Stimulated activated naive CD8-positive, alpha-beta T cell treated with anti-CD3 and anti-CD28 coated beads, Interleukin-15, Interleukin-2, amounts not matched to agents 100 U/mL and 50 U/mL, for 24 hours (primary cell): Measurements from ENCODE around the gene C10orf143.

Source experiments
- ATAC-seq: fragments of 150-1000 bp; cut with Tn5 transposase; one replicate; pipeline ENCODE4 v1.10.0; 2021
- DNase-seq: peaks from one replicate; pipeline ENCODE4 v3.0.0; 2021

C10orf143 gene

GRCh38 chr10:130052193-130052592 lies 58.4 kb downstream of the C10orf143 start:
- no peak for DNase-seq
- ATAC-seq = no peak

- ATAC-seq (no peak), DNase-seq (no peak)
Measured at GRCh38 chr10:130050721-130051120, 59.9 kb downstream of the C10orf143 start.

DNA sequence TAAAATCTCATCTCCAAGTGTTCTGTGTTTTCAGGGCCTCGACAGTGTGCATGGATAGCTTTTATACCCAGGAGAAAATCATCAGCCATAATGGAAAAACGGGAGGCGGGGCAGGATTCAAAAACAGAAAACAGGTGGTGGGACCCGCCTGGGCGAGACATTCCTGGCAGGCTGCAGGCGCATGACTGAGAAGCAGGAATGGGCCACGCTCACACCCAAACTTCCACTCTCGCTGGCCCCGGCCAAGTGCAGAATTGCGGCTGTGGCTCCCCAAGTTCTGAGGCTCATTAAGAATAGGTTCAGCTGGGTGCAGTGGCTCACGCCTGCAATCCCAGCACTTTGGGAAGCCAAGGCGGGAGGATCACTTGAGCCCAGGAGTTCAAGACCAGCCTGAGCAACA lies 60.6 kb downstream of the C10orf143 start:
- no peak for DNase-seq
- ATAC-seq = no peak

DNA sequence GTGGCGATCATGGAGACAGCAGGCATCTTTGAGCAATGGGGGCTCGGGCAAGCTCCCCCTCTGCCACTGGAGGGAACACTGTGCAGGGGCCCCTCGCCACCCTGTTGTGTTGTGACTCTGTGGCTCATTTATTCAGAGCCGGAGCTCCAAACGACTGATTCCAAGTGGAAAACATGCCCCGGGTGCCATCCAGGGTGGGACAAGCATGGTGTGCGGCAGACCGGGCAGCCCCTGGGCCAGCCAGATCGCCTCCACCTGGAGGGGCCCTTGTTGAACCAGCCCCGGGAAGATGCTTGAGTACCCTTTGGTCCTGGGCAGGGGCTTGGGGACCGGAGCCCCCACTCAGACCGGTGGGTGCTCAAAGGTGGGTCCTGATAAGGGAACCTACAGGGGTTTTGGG lies 61.4 kb downstream of the C10orf143 start:
- DNase-seq = no peak
- no peak for ATAC-seq

DNA sequence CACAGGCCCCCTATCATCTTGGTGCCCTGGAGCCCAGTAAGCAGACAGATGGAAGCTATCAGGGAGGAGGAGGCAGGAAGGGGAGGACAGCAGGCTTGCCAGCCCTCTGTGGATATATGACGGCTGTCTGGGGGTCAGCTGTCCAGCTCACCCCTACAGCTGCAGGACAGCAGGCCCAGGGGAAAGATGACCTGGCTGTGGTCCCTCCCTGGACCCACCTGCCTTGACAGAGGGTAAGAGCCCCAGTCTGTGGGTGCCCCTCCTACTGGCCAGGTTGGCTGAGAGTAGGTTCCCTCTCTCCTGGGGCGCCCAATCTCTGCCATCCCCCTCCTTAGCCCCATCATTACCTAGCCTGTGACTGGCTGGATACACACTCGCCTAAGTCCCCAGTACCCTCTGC lies 62.5 kb downstream of the C10orf143 start:
- no peak for DNase-seq
- no peak for ATAC-seq

DNA sequence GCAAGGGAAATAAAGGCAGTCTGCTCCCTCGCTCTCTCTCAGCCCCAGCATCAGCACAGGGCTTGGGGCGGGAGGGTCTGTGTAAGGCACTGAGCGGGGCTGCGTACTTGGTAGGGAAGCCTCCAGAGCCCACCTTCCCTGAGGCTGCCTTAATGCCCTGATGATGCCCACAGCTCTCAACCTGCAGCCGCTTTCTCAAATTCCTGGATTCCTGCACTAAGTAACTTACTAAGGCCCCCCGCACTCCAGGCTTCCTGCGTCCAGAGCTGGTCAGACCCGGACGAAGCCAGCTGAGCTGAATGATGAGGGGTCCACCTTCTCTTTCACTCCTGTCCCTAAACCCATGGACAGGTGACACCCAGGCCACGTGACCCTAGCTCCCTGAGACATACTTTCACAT lies 63.3 kb downstream of the C10orf143 start:
- ATAC-seq (no peak), DNase-seq (no peak)

DNA sequence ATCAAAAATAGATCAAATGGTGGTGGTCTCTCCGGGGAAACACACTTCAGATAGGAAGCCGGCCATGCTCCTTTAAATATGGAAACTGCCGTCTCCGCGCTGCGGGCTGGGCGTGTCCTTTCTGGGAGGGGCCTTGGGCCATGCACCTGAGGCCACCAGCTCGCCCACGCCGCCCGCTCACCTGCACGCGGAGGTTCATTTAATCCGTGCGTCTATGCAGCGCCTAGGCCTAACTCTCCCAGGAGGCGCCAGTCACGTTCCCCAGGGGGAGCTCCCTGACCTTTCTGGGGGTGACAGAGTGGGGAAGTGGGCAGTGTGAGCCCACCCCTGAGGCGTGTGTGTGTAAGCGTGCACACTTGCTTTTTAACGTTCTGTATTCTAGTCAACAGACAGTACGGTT lies 64.0 kb downstream of the C10orf143 start:
- no peak for ATAC-seq

DNA sequence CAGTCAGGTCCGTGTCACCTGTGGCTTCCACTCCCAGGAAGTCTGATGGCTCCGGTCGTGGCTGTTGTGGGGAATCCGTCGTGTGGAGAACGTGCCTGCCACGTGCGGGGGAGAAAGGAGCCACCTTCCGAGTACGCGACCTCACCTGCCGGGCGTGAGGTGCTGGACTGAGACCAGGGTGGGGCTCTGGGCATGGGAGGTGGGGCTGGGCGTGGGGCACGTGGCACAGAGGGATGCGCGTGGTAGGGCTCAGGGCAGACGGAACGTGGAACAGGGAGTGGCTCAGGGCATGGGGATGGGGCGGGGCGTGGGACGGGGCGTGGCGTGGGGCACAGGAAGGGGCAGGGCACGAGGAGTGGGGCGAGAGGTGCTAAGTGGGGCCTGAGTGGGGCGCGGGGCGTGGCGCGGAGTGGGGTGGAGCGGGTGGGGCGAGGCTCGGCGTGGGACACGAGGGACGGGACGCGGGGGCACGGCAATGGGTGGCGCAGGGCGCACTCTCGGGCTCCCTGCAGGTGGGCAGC lies 64.8 kb downstream of the C10orf143 start:
- DNase-seq = no peak
- no peak for ATAC-seq

More for the DNA sequence above, 64.0 kb downstream of the C10orf143 start:
- no peak for DNase-seq

GRCh38 chr10:130045091-130045652 lies 65.5 kb downstream of the C10orf143 start:
- ATAC-seq (no peak), DNase-seq (no peak)

GRCh38 chr10:130044067-130045061 lies 66.3 kb downstream of the C10orf143 start:
- DNase-seq = no peak
- ATAC-seq = no peak

DNA sequence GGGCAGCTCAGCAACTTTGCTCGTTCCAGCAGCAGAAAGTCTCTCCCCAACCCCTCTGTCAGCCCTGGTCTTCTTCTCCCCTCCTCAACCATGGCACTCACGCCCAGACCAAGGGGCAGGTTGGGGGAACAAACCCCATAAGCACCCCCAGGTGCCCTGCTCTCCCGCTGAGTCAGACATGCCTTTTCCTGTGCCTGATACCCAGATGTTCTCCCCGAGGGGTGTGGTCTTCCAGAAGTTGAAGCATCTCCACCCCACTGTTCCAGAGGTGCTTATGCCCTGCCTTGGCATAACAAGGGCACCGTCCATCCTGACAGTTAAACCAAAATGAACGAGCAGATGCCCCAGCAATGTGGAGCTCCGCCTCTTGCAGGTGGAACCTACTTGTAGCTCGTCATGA lies 67.1 kb downstream of the C10orf143 start:
- DNase-seq = no peak
- no peak for ATAC-seq

- ATAC-seq (no peak), DNase-seq (no peak)
Measured at GRCh38 chr10:130042381-130042780, 68.2 kb downstream of the C10orf143 start.

- no peak for DNase-seq
- no peak for ATAC-seq
Measured at GRCh38 chr10:130041451-130042371, 68.9 kb downstream of the C10orf143 start.

- DNase-seq = no peak
- ATAC-seq = no peak
Measured at GRCh38 chr10:130040817-130041330, 69.8 kb downstream of the C10orf143 start.

- DNase-seq (no peak), ATAC-seq (no peak)
Measured at GRCh38 chr10:130040351-130040750, 70.3 kb downstream of the C10orf143 start.

DNA sequence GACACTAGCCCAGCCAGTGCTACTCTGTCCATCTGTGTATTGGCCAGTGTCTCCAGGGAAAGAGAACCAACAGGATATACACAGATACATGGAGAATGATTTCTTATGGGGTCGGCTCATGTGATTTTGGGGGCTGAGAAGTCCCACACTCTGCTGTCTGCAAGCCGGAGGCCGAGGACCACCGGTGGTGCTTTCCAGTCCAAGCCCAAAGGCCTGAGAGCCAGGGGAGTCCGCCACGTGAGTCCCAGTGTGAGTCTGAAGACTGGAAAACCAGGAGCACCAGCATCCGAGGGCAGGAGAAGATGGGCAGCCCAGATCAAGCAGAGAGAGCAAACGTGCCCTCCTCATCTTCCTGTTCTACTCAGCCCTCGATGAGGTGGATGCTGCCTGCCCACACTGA lies 71.5 kb downstream of the C10orf143 start:
- ATAC-seq (no peak), DNase-seq (no peak)

DNA sequence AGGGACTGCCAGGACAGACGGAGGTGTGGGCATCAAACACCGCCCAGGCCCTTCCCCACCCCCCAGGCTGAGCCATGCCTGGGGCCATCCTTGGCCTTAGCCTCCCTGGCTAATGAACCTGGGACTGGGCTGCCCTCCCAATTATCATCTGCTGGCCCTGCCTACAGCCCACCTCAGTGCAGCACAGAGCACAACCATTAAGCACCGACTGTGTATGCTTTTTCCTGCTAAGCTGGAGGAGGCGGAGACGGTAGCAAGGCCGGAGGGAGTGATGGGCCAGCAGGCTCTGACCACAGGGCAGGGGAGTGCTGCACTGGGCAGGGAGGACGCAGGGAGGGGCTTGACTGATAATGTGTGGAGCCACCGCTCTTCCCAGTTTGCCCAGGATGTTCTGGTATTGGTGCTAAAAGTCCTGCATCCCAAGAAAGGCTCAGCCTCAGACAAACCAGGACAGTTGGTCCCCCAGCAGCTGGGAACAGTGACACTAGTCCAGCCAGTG lies 72.0 kb downstream of the C10orf143 start:
- DNase-seq (no peak), ATAC-seq (no peak)

- ATAC-seq = no peak
- DNase-seq = no peak
Measured at GRCh38 chr10:130038019-130038555, 72.5 kb downstream of the C10orf143 start.

DNA sequence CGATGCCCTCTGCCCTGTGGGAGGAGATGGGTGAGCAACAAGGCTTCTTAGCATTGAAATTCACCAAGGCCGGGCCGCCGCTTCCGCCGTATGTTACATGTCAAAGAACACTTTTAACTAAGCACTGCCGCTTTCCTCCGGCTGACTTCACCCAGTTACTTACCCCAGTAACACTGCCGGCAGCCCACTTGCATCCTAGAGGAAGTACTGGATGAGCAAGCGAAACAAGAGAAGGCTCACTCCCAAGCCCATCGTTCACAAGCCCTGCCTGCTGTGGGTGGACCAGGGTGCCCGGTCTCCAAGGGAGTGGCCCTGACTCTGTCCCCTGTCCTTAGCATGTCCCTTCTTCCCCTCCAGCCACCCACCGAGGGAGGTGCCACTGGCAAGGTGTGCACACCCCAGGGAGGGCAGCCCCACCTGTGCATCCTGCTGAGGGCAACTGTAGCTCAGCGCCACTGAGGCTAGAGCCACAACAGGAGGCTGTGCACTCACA lies 73.4 kb downstream of the C10orf143 start:
- no peak for ATAC-seq

DNA sequence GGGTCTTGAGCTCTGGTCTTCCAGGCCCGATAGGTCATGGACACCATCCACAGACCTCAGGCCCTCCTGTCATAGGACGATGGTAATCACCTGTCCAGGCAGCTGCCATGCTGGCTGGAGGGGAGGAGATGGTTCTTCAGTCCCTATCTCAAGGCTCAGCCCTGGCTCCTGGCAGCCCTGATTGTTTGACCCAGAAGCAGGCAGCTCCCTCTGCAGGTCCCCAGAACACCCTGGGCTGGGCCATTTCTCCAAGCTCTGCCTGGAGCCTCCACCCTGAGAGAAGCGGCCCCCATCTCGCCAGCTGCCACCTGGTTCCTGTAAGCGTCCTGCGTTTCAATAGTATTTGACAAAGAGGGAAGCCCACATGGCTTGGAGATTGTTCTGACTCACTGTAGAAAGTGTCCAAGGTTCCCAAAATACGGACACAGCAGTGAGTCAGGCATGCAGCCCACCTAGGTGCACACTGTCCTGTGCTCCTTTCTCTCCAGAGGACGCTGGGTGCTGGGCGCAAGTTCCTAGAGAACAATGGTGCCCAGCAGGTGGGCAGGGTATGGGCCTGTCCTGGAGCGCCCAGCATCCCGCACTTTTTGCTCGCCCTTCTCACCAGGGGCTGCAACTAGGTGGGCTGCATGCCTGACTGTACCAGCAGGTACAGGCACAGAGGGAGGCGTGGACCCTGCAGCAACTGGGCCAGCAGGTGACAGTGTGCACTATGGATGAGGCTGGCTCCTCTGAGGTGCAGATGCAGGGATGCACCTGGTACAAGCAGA lies 74.1 kb downstream of the C10orf143 start:
- ATAC-seq (no peak), DNase-seq (no peak)

More for the DNA sequence above, 73.4 kb downstream of the C10orf143 start:
- DNase-seq = no peak

DNA sequence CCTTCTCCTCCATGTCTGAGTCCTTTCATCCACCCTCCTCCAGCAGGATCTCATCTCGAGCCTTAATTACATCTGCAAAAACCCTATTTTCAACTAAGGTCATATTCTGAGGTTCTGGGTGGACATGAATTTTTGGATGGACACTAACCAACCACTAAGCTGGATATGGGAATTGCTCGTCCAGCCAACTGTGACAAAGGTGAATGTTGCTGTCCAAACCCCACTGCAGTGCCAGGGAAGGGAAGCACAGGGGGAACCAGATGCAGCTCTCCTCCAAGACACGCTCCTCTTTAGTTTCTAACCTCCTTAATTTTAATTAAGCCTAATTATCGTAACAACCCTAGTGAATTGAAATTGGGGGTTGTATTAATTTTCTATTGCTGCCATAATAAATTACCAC lies 81.4 kb downstream of the C10orf143 start:
- ATAC-seq (no peak), DNase-seq (no peak)
